ENCODE measurements around the gene NKAIN2.
"Not testable (repeated sequence)": the region's sequence is repeated elsewhere in the genome, so short reads cannot be mapped to it uniquely, and the experiment has no call there.

The NKAIN2 gene

GRCh38 chr6:124658053-124658452 lies 854.4 kb downstream of the NKAIN2 start:
- no peak for DNase-seq

- DNase-seq, result no peak
Measured at GRCh38 chr6:124659427-124659826, 855.8 kb downstream of the NKAIN2 start.

- DNase-seq, result no peak
Measured at GRCh38 chr6:124660185-124660584, 856.5 kb downstream of the NKAIN2 start.

- DNase-seq, result no peak
Measured at GRCh38 chr6:124661097-124661661, 857.5 kb downstream of the NKAIN2 start.

DNA sequence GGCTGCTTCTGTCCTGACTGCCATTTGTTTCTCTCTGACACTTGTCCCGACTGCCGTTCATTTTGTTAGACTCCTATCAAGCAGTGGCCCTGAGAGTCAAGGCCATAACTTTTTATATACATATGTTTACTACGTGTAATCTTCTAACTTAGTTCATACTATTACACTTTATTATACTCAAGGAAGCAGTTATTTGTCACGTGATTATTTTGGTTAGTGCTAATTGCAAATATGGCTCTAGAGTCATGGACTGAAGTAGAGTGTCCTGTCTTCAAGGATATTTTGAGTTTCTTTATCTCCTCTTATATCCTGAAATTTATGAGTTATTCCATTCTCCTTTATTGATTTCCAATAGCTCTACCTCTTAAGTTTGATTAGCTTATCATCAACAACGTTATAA lies 864.4 kb downstream of the NKAIN2 start:
- no peak for DNase-seq

DNA sequence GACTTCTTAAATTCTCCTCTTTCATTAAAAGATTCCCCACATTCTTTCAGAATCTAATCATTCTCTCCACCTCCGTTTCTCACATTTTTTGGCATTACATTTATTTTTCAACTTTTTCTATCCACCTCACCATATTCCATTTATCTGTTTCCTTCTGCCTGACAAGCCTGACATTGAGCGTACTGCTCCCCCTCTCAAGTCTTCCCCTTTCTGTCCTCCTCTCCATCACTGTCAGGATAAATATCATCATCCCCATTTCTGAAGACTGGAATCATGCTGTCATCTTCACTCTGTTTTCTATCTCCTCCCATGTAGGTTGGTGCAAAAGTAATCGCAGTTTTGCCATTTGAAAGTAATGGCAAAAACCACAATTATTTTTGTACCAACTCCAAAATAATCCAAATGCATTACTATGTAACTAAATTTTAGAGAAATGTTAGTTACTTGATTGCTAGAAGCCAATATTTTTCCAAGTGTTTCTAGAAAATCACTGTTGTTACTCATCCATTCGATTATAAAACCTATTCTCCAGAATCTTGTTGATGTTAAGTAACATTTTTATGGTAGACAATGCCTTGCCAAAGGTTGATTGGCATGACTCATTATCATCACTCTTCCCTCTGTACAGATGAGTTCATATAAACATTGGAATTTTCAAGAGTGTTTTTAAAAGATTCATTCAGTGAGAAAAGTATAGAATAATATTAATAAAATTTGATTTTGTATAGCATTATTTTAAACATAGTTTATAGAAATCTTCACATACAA lies 866.2 kb downstream of the NKAIN2 start:
- DNase-seq, result no peak

DNA sequence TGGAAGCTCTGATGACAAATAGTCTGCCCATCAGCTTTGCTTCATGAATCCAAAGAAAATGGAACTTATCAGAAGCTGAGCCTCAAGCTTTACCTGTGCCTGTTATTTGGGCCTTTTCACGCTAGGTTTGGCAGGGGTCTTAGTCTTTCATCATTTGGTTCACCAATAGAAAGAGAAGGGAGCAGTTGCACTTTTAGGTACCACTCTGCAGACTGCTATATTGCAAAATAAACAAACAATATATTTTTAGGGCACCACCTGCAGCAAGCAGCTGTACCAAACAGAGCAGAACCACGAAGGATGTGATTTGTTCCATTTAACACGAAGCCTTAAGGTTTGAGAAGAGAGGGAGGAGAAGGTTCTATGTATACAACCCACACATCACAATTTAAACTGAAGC lies 867.1 kb downstream of the NKAIN2 start:
- no peak for DNase-seq

DNA sequence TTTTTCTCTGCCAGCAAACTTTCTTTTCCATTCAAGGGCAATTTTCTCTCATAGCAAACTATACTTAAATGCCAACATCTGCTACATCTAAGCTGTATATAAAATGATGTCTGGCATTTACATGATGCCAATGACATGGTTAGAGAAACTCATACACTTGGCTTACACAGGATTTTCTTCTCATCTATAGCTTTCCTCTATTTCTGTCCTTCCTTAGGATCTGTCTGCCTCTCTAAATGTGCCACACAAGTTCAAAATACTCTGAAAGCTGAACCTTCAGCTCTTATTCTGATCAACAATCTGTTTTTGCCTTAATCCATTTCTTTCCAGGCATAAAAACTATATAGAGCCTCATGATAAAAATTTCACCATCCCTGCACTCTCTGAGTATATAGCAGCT lies 867.7 kb downstream of the NKAIN2 start:
- no peak for DNase-seq

- no peak for DNase-seq
Measured at GRCh38 chr6:124674042-124674441, 870.4 kb downstream of the NKAIN2 start.

DNA sequence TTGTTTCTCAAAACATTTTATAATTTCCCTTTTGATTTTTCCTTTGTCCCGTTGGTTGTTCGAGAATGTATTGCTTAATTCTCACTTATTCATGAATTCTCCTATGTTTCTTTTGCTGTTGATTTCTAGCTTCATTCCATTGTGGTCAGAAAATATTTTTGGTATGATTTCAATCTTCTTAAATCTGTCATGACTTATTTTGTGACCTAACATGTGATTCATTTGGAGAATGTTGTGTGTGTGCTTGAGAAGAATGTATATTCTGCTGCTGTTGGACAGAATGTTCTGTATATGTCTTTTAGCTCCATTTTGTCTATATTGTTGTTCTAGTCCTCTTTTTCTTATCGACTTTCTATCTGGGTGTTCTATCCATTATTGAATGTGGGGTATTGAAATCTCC lies 872.4 kb downstream of the NKAIN2 start:
- peak; percentile 10 for DNase-seq

- no peak for DNase-seq
Measured at GRCh38 chr6:124677874-124678273, 874.2 kb downstream of the NKAIN2 start.

DNA sequence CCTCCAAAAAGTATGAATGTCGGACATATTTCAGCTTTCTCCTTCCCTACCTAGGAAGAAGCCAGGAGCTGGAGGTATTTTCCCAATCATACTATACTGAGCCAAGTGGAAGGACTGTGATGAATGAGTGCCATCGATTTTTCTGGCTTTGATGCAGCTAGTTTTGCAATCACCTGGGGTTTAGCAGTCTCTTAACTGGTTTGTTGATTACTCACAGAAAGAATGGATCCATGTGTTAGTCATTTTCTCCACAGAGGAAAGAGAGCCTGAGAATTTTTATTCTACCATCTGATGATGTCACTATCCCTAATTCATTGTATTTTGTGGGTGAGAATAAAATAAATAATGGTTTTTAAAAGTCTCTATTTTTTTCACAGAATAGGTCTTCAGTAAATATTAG lies 875.7 kb downstream of the NKAIN2 start:
- no peak for DNase-seq

GRCh38 chr6:124682751-124683150 lies 879.1 kb downstream of the NKAIN2 start:
- no peak for DNase-seq

GRCh38 chr6:124683507-124683906 lies 879.8 kb downstream of the NKAIN2 start:
- DNase-seq, result no peak

DNA sequence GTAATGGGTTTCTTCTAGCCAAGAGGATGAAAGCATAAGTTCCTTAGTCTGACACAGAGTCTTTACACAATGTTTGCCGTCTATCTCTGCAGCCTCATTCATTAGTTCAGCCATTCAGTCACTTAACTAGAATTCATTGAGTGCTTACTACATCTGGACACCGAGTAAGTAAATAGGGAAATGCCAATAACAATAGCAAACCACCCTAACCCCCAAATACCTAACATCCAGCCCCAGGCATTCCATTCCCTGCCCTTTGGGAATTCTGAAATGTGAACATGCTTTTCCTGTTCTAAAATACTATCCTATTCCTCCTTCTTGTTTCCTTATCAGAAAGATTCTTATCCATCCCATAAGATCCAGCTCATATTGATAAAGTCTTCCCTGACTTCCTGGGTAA lies 881.0 kb downstream of the NKAIN2 start:
- no peak for DNase-seq

- no peak for DNase-seq
Measured at GRCh38 chr6:124688369-124688768, 884.7 kb downstream of the NKAIN2 start.

GRCh38 chr6:124694139-124694705 lies 890.6 kb downstream of the NKAIN2 start:
- no peak for DNase-seq

DNA sequence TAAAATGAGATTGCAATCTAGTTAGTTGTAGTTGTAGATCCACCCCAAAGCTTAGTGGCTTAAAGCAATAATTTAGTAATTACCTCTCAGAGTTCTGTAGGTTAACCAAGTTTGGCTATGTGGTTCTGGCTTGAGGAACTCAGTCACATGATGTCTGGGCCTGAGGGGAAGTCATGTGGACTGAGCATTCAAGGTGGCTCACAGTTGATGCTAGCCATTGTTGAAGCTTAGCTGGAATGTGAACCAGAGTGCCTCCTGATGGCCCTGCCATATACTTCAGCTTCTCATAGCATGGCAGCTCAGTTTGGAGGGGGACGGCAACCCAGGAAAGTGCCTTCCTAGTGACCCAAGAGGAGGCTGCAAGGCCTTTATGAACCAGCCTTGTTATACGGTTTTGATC lies 895.4 kb downstream of the NKAIN2 start:
- DNase-seq, result no peak

DNA sequence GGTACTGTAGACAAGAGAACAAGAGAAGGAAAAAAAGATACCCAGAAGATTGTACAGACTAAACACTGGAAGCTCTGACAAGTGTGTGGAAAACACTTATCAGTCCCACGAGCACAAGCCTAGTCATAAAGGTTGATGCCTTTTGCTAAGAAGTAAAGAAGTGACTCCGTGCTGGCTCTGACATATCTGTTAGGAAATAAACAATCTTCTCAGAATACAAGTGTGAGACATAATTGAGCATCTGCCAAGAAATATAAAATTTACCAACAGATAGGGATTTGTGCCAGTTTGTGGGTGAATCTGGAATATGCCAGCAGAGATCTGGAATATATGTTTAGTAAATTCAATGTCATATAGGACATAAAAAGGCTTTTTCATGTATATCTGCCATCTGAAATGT lies 899.9 kb downstream of the NKAIN2 start:
- no peak for DNase-seq

GRCh38 chr6:124712532-124712931 lies 908.9 kb downstream of the NKAIN2 start:
- DNase-seq, result not testable (repeated sequence)

DNA sequence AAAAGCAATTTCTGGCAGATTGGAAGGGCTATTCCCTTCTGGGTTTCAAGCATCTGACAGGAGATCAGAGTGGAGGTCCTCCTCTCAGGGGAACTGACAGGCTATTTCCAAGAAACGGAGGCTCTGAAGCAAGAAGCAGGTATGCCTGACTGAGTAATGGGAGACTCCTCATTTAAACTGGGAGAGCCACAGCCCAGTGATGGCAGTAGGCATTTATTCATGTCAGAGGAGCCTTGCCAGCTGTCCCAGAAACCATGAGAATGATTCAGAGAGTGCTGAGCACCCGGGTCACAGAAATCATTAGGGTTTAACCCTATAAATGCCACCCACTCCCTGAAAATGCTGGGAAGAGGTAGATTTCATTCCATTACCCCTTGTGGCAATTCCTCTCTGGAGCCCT lies 911.1 kb downstream of the NKAIN2 start:
- DNase-seq, result no peak

DNA sequence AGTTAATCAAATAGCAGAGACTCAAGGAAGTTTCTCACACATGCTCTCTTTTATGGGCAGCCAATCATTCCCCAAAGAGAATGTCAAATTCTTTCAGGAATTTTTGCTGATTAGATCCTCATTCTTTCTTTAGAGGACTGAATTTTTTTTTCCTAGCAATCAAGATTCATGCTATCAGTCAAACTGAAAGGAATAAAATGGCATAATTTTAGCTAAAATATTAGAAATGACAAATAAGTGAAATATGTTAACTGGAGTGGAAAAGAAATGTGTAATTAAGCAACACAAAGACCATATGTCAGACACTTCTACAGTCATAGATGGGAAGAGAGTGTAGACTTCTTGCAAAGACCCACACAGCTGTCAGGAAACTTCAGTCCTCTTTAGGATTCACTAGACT lies 916.2 kb downstream of the NKAIN2 start:
- DNase-seq, result no peak

GRCh38 chr6:124721331-124721730 lies 917.7 kb downstream of the NKAIN2 start:
- DNase-seq, result no peak

DNA sequence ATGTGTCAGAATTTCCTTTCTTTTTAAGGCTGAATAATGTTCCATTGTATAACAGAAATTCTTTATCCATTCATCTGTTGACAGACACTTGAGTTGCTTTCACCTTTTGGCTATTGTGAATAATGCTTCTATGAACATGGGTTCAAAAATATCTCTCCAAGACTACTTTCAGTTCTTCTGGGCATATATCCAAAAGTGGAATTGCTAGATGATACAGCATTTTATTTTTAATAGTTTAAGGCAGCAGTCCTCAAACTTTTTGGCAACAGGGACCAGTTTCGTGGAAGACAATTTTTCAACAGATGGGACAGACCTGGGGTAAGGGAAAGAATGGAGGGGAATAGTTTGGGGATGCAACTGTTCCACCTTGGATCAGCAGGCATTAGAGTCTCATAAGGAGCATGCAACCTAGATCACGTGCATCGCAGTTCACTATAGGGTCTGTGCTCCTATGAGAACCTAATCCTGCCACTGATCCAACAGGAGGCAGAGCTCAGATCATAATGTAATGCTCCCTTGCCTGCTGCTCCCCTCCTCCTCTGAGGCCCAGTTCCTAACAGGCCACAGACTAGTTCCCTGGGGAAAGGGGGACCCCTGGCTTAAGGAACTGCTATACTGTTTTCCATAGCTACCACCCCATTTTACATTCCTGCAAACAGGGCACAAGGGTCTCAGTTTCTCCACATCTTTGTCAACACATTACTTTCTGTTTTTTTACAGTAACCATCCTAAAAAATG lies 918.6 kb downstream of the NKAIN2 start:
- no peak for DNase-seq

Data from kidney glomerular epithelial cell (primary cell).